WTC11 (cell line): ENCODE data around the gene RRP36. TPM values are rescaled to one million over a fixed set of nuclear protein-coding genes. Genes with fewer than 3 reads are reported as not detected.

Experiments used
- ATAC-seq: fragments of 200-7000 bp; cut with Tn5 transposase; 2 replicates; pipeline ENCODE4 v1.10.0; 2021; ENCODE audit warnings: mild to moderate bottlenecking, moderate library complexity
- CTCF ChIA-PET: fragments of 300-600 bp; sonication (Branson Sonifier 250); formaldehyde crosslinking; loops from one replicate; lab custom pipeline; 2021; ENCODE audit warnings: antibody characterized with exemption; lab: Charles Lee
- POLR2A ChIA-PET: fragments of 350-600 bp; sonication (Branson Sonifier 250); formaldehyde crosslinking; loops from one replicate; lab custom pipeline; 2021; ENCODE audit warnings: antibody characterized with exemption; lab: Charles Lee
- DNase-seq: peaks from one replicate; pipeline ENCODE4 v3.0.0; 2021; ENCODE audit warnings: low spot score
- H3K27ac Mint-ChIP-seq: 2 replicates; pipeline ENCODE4 v1.8.0; 2021; ENCODE audit warnings: mixed read lengths
- H3K27me3 Mint-ChIP-seq: 2 replicates; pipeline ENCODE4 v1.8.0; 2021; ENCODE audit warnings: low read depth, mild to moderate bottlenecking, moderate library complexity, mixed read lengths
- H3K36me3 Mint-ChIP-seq: 2 replicates; pipeline ENCODE4 v1.8.0; 2021; ENCODE audit warnings: mixed read lengths
- H3K4me1 Mint-ChIP-seq: 2 replicates; pipeline ENCODE4 v1.8.0; 2022; ENCODE audit warnings: mixed read lengths
- H3K4me3 Mint-ChIP-seq: 2 replicates; pipeline ENCODE4 v1.8.0; 2021; ENCODE audit warnings: mild to moderate bottlenecking, moderate library complexity, mixed read lengths
- H3K9me3 Mint-ChIP-seq: 2 replicates; pipeline ENCODE4 v1.8.0; 2021; ENCODE audit warnings: mixed read lengths
- GABPB1 ChIP-seq: sonication (generic); formaldehyde crosslinking; IDR thresholded peaks from 2 replicates; pipeline ENCODE4 v1.8.1; 2023; ENCODE audit warnings: mild to moderate bottlenecking, missing genetic modification reagents
- JAZF1 ChIP-seq: fragments of 250-450 bp; sonication (Bioruptor Pico); IDR thresholded peaks from 2 replicates; pipeline ENCODE4 v1.9.0; 2021; ENCODE audit warnings: moderate library complexity, mild to moderate bottlenecking, inconsistent platforms
- KAT7 ChIP-seq: sonication (generic); formaldehyde crosslinking; IDR thresholded peaks from 2 replicates; pipeline ENCODE4 v1.8.1; 2023; ENCODE audit warnings: missing genetic modification reagents, mild to moderate bottlenecking, borderline replicate concordance
- NFATC4 ChIP-seq: fragments of 250-450 bp; sonication (Bioruptor Pico); IDR thresholded peaks from 2 replicates; pipeline ENCODE4 v1.9.0; 2021; ENCODE audit warnings: mild to moderate bottlenecking
- NR1H2 ChIP-seq: sonication (generic); formaldehyde crosslinking; IDR thresholded peaks from 2 replicates; pipeline ENCODE4 v1.9.0; 2021; ENCODE audit warnings: mild to moderate bottlenecking, moderate library complexity, missing genetic modification reagents
- OVOL2 ChIP-seq: fragments of 250-450 bp; sonication (Bioruptor Pico); IDR thresholded peaks from 2 replicates; pipeline ENCODE4 v1.9.0; 2021; ENCODE audit warnings: mild to moderate bottlenecking, borderline replicate concordance
- RELA ChIP-seq: sonication (generic); formaldehyde crosslinking; IDR thresholded peaks from 2 replicates; pipeline ENCODE4 v1.8.1; 2022; ENCODE audit warnings: missing genetic modification reagents, mild to moderate bottlenecking, borderline replicate concordance
- RORB ChIP-seq: fragments of 250-450 bp; sonication (Bioruptor Pico); IDR thresholded peaks from 2 replicates; pipeline ENCODE4 v1.9.0; 2021; ENCODE audit warnings: mild to moderate bottlenecking
- SOX15 ChIP-seq: fragments of 250-450 bp; sonication (Bioruptor Pico); IDR thresholded peaks from 2 replicates; pipeline ENCODE4 v1.9.0; 2021; ENCODE audit warnings: mild to moderate bottlenecking
- TCF7 ChIP-seq: sonication (generic); formaldehyde crosslinking; IDR thresholded peaks from 2 replicates; pipeline ENCODE4 v1.8.0; 2022; ENCODE audit warnings: mild to moderate bottlenecking, low read depth, missing genetic modification reagents, moderate library complexity
- TP53 ChIP-seq: sonication (generic); formaldehyde crosslinking; IDR thresholded peaks from 2 replicates; pipeline ENCODE4 v1.8.1; 2023; ENCODE audit warnings: mild to moderate bottlenecking, missing genetic modification reagents
- ZNF219 ChIP-seq: sonication (generic); formaldehyde crosslinking; IDR thresholded peaks from 2 replicates; pipeline ENCODE4 v1.8.0; 2023; ENCODE audit warnings: missing genetic modification reagents, mild to moderate bottlenecking, borderline replicate concordance
- ZNF671 ChIP-seq: fragments of 250-450 bp; sonication (Bioruptor Pico); IDR thresholded peaks from 2 replicates; pipeline ENCODE4 v1.8.0; 2021; ENCODE audit warnings: mild to moderate bottlenecking
- total RNA-seq: library from RNA; stranded (reverse); gene quantifications from 3 replicates; pipeline ENCODE4 v1.2.3, GENCODE V29; 2021
- TF ChIP-seq, protein P1 (sequence below): sonication (generic); formaldehyde crosslinking; IDR thresholded peaks from 2 replicates; pipeline ENCODE4 v1.8.1; 2023; ENCODE audit warnings: mild to moderate bottlenecking, missing genetic modification reagents, moderate library complexity
- TF ChIP-seq, protein P2 (sequence below): sonication (generic); formaldehyde crosslinking; IDR thresholded peaks from 2 replicates; pipeline ENCODE4 v1.8.1; 2023; ENCODE audit warnings: mild to moderate bottlenecking, missing genetic modification reagents
- TF ChIP-seq, protein P3 (sequence below): fragments of 250-450 bp; sonication (Bioruptor Pico); IDR thresholded peaks from 2 replicates; pipeline ENCODE4 v1.9.0; 2021; ENCODE audit warnings: moderate library complexity, mild to moderate bottlenecking, inconsistent platforms, borderline replicate concordance
- TF ChIP-seq, protein P4 (sequence below): fragments of 250-450 bp; sonication (Bioruptor Pico); IDR thresholded peaks from 2 replicates; pipeline ENCODE4 v1.9.0; 2021; ENCODE audit warnings: mild to moderate bottlenecking, borderline replicate concordance
- TF ChIP-seq, protein P5 (sequence below): sonication (generic); formaldehyde crosslinking; IDR thresholded peaks from 2 replicates; pipeline ENCODE4 v1.8.1; 2022; ENCODE audit warnings: mild to moderate bottlenecking, moderate library complexity, missing genetic modification reagents
- TF ChIP-seq, protein P6 (sequence below): fragments of 250-450 bp; sonication (Bioruptor Pico); conservative IDR thresholded peaks from 2 replicates; pipeline ENCODE4 v1.9.0; 2021; ENCODE audit warnings: mild to moderate bottlenecking

RRP36 gene
- total RNA-seq, 1 experiment from 2014 or later, result 81.0 TPM

DNA sequence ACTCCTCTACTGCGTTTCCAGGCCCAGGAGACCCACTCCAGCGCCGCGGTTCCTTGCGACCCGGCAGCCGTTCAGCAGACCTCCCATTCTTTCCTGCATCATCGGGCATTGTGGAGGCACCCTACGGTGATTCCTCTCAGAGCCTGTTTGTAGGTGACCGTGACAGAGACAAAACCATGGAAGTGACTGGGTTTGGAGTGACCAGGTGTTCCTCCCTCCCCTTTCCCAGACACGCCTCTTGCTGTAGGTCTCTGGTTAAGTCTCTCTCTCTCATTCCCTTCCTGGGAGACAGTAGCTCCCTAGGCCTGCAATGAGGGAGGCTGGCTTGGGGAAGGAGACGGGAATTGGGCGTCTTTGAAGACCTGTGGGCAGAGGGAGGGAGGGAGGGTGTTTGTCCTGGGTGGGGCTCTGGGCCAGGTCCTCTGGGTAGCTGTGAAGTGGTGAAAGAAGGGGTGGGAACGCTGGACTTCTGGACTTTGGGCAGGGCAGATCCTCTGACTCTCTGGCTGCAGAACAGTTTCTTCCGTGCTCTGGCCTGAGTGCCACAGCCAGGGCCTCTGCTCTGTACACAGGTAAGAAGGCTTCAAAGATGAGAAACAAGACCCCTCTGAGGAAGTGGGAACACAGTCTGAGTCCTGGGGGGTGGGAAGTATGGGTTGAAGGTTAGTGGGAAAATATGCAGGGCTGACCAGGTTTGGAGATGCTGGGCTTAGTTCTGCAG lies 38.8 kb downstream of the RRP36 start:
- Mint-ChIP-seq H3K4me1 (peaks cover 21% of the 10 kb centered on the region), H3K27me3 (no peaks in the 10 kb centered on the region), H3K27ac (peak overlapping the region; percentile 99), H3K9me3 (no peaks in the 10 kb centered on the region), H3K36me3 (peaks cover 21% of the 10 kb centered on the region), H3K4me3 (peak overlapping the region; percentile 91)
- TF ChIP-seq GABPB1 (CRISPR knock-in tag) (peak; percentile 33; the same call in 1 of the 2 replicates), JAZF1 (CRISPR knock-in tag) (no peak)
- ATAC-seq (peak; percentile 24), DNase-seq (no peak)
- ChIA-PET POLR2A (interaction anchor here (1.0 to 1.4 kb wide), 6 partner anchors 17 to 149 kb away, joined by 3 to 9 read pairs (median 6); partner anchors contain the start of genes KLHDC3, MEA1 and PTK7), CTCF (interaction anchor here (1.3 to 3.3 kb wide), 4 partner anchors 83 to 169 kb away, joined by 3 to 24 read pairs (median 4); partner anchors contain the start of gene DNPH1)

DNA sequence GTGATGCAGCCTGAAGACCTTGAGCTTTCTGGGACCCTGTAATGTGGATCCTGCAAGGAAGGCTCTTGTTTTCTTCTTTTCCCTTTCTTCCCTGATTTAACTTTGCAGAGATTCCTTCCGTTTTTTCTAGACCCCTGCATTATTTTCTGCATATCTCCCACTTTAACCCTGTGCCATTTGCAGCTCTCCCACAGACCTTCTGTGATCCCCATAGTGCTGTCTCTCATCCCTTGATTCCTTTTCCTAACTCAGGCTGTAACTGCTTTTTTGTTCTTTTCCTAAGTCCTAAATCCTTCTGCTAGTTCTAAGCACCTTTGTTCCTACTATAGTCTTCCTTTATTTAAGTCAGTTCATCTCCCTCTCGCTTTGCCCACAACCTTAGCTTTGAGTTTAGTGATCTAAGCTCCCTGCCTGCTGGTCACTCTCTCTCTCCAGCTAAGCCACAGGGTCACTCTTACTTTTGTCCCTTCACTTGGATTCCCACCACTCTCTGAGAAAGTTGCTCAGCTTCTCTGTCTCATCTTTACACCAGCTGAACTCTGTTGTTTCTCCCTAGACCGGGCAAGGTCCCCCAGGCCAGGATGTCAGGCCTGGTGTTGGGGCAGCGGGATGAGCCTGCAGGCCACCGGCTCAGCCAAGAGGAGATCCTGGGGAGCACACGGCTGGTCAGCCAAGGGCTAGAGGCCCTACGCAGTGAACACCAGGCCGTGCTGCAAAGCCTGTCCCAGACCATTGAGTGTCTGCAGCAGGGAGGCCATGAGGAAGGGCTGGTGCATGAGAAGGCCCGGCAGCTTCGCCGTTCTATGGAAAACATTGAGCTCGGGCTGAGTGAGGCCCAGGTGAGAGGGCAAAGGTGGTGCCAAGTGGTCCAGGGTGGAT lies 39.6 kb downstream of the RRP36 start:
- CTCF ChIA-PET, result interaction anchor here (1.4 to 3.3 kb wide), 2 partner anchors 82 to 97 kb away, joined by 3 to 24 read pairs; no protein-coding TSS in a partner anchor

More for the DNA sequence above, 39.6 kb downstream of the RRP36 start:
- H3K27ac Mint-ChIP-seq, result peak overlapping the region; percentile 66
- peaks cover 21% of the 10 kb centered on the region for H3K4me1 Mint-ChIP-seq
- no peaks in the 10 kb centered on the region for H3K27me3 Mint-ChIP-seq
- H3K9me3 Mint-ChIP-seq, result no peaks in the 10 kb centered on the region
- DNase-seq (no peak), ATAC-seq (no peak)
- TF ChIP-seq, protein P1, sequence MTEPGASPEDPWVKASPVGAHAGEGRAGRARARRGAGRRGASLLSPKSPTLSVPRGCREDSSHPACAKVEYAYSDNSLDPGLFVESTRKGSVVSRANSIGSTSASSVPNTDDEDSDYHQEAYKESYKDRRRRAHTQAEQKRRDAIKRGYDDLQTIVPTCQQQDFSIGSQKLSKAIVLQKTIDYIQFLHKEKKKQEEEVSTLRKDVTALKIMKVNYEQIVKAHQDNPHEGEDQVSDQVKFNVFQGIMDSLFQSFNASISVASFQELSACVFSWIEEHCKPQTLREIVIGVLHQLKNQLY (CRISPR knock-in tag), result no peak
- TF ChIP-seq, protein P2, sequence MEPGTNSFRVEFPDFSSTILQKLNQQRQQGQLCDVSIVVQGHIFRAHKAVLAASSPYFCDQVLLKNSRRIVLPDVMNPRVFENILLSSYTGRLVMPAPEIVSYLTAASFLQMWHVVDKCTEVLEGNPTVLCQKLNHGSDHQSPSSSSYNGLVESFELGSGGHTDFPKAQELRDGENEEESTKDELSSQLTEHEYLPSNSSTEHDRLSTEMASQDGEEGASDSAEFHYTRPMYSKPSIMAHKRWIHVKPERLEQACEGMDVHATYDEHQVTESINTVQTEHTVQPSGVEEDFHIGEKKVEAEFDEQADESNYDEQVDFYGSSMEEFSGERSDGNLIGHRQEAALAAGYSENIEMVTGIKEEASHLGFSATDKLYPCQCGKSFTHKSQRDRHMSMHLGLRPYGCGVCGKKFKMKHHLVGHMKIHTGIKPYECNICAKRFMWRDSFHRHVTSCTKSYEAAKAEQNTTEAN (CRISPR knock-in tag), result no peak
- TF ChIP-seq, protein P3, sequence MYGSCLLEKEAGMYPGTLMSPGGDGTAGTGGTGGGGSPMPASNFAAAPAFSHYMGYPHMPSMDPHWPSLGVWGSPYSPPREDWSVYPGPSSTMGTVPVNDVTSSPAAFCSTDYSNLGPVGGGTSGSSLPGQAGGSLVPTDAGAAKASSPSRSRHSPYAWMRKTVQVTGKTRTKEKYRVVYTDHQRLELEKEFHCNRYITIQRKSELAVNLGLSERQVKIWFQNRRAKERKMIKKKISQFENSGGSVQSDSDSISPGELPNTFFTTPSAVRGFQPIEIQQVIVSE (CRISPR knock-in tag), result no peak
- TF ChIP-seq RELA, result no peak
- TF ChIP-seq ZNF219 (CRISPR knock-in tag), result no peak
- TF ChIP-seq SOX15, result no peak
- TF ChIP-seq, protein P4, sequence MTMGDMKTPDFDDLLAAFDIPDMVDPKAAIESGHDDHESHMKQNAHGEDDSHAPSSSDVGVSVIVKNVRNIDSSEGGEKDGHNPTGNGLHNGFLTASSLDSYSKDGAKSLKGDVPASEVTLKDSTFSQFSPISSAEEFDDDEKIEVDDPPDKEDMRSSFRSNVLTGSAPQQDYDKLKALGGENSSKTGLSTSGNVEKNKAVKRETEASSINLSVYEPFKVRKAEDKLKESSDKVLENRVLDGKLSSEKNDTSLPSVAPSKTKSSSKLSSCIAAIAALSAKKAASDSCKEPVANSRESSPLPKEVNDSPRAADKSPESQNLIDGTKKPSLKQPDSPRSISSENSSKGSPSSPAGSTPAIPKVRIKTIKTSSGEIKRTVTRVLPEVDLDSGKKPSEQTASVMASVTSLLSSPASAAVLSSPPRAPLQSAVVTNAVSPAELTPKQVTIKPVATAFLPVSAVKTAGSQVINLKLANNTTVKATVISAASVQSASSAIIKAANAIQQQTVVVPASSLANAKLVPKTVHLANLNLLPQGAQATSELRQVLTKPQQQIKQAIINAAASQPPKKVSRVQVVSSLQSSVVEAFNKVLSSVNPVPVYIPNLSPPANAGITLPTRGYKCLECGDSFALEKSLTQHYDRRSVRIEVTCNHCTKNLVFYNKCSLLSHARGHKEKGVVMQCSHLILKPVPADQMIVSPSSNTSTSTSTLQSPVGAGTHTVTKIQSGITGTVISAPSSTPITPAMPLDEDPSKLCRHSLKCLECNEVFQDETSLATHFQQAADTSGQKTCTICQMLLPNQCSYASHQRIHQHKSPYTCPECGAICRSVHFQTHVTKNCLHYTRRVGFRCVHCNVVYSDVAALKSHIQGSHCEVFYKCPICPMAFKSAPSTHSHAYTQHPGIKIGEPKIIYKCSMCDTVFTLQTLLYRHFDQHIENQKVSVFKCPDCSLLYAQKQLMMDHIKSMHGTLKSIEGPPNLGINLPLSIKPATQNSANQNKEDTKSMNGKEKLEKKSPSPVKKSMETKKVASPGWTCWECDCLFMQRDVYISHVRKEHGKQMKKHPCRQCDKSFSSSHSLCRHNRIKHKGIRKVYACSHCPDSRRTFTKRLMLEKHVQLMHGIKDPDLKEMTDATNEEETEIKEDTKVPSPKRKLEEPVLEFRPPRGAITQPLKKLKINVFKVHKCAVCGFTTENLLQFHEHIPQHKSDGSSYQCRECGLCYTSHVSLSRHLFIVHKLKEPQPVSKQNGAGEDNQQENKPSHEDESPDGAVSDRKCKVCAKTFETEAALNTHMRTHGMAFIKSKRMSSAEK (CRISPR knock-in tag), result no peak
- TF ChIP-seq, protein P5, sequence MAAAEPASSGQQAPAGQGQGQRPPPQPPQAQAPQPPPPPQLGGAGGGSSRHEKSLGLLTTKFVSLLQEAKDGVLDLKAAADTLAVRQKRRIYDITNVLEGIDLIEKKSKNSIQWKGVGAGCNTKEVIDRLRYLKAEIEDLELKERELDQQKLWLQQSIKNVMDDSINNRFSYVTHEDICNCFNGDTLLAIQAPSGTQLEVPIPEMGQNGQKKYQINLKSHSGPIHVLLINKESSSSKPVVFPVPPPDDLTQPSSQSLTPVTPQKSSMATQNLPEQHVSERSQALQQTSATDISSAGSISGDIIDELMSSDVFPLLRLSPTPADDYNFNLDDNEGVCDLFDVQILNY (CRISPR knock-in tag), result no peak
- no peak for TF ChIP-seq ZNF671 (CRISPR knock-in tag)
- no peak for TF ChIP-seq NFATC4
- TF ChIP-seq TP53, result no peak
- no peak for TF ChIP-seq JAZF1 (CRISPR knock-in tag)
- TF ChIP-seq TCF7 (CRISPR knock-in tag), result no peak
- TF ChIP-seq RORB, result no peak
- TF ChIP-seq, protein P6, sequence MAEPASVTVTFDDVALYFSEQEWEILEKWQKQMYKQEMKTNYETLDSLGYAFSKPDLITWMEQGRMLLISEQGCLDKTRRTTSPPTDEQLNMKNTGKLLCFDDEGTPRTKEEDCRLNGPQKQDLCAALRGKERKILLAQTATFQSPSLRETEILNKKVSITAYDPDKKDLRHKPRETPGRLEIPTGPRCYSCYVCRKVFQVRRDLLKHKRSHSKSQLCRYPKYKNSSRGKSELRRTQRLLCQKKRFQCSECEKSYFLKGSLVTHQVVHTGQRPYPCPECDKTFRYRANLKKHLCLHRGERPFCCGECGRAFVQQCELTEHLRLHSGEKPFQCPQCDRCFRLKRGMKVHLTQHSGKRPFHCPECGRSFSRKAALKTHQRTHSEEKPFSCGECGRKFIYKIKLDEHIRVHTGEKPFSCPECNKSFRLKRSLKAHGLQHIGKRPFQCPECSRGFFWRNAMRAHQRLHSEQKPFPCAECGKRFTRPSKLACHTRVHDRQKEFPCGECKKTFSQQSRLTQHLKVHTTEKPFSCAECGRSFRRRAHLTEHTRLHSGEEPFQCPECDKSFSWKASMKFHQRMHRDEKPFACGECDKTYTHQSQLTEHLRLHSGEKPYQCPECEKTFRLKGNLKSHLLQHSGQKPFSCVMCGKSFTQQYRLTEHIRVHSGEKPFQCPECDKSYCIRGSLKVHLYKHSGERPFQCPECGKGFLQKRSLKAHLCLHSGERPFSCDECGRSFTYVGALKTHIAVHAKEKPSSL (CRISPR knock-in tag), result no peak
- TF ChIP-seq KAT7 (CRISPR knock-in tag), result no peak
- TF ChIP-seq OVOL2 (CRISPR knock-in tag), result no peak
- TF ChIP-seq GABPB1 (CRISPR knock-in tag), result no peak
- TF ChIP-seq NR1H2 (CRISPR knock-in tag), result no peak
- POLR2A ChIA-PET, result no interaction called here
- H3K4me3 Mint-ChIP-seq, result peak overlapping the region; percentile 91
- H3K36me3 Mint-ChIP-seq, result peaks cover 15% of the 10 kb centered on the region
